Raji (cell line): ENCODE results near the gene GUCY2D.

Experiments
- POLR2A ChIP-seq: IDR thresholded peaks from 2 replicates; pipeline ENCODE4 v1.6.1; 2011; ENCODE audit warnings: low read depth, low read length, control low read depth; ENCODE audit not compliant: insufficient read depth

Gene GUCY2D

GRCh38 chr17:8001976-8002720 is at the start of gene GUCY2D:
Gene GUCY2D, plus strand, starts transcription at chr17:8002615. Its CDS starts 433 bp downstream, at chr17:8003048.
- TF ChIP-seq POLR2A: no peak

- TF ChIP-seq POLR2A: no peak
Observed at GRCh38 chr17:7955414-7956227, 46.8 kb upstream of the GUCY2D start.

- TF ChIP-seq POLR2A: no peak
Observed at GRCh38 chr17:7956228-7956965, 46.0 kb upstream of the GUCY2D start.

- TF ChIP-seq POLR2A: no peak
Observed at GRCh38 chr17:7959503-7960253, 42.7 kb upstream of the GUCY2D start.

GRCh38 chr17:7961421-7961820 is 41.0 kb upstream of the GUCY2D start:
- no peak for TF ChIP-seq POLR2A

- TF ChIP-seq POLR2A: no peak
Observed at GRCh38 chr17:7967751-7968150, 34.7 kb upstream of the GUCY2D start.

- no peak for TF ChIP-seq POLR2A
Observed at GRCh38 chr17:7969433-7969832, 33.0 kb upstream of the GUCY2D start.

- no peak for TF ChIP-seq POLR2A
Observed at GRCh38 chr17:7971651-7972050, 30.8 kb upstream of the GUCY2D start.

- TF ChIP-seq POLR2A: no peak
Observed at GRCh38 chr17:7972131-7972785, 30.2 kb upstream of the GUCY2D start.

GRCh38 chr17:7974638-7975131 is 27.7 kb upstream of the GUCY2D start:
- no peak for TF ChIP-seq POLR2A

- TF ChIP-seq POLR2A: no peak
Observed at GRCh38 chr17:7977039-7977438, 25.4 kb upstream of the GUCY2D start.

- TF ChIP-seq POLR2A: no peak
Observed at GRCh38 chr17:7977805-7978204, 24.6 kb upstream of the GUCY2D start.

GRCh38 chr17:7982173-7982572 is 20.2 kb upstream of the GUCY2D start:
- no peak for TF ChIP-seq POLR2A

GRCh38 chr17:7982666-7983065 is 19.7 kb upstream of the GUCY2D start:
- TF ChIP-seq POLR2A: no peak

- TF ChIP-seq POLR2A: no peak
Observed at GRCh38 chr17:7984904-7985303, 17.5 kb upstream of the GUCY2D start.
